Hypothalamus (tissue), 51 donors: Measurements from ENCODE around the gene RAB15.
A peak's percentile ranks its signal among the peaks of the same experiment; 100 is the strongest.

ENCODE experiments used
- DNase-seq, 51 donors: peaks; one replicate each; lab custom pipeline; 2025; lab: John Stamatoyannopoulos, UW

Gene RAB15

DNA sequence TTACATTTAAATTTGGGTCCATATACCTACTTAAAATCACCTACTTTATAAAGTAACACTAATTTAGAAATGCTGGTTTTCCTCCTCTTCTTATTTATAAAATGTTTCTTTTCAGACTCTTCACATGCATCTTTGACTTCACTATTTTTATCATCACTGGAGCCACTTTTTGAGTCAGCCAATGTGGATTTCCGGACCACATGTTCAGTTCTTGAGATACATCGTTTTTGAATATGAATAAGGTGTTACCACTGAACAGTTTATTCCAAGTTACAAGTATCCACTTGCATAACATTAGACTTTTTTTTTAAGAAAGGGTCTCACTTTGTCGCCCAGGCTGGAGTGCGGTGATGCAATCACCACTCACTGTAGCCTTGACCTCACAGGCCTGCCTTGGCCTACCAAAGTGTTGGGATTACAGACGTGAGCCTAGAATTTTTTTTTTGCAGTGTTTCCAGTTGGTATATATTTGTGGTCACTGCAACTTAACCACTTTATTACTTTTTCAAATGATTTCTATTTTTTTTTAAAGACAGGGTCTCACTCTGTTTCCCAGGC lies 20.3 kb upstream of the RAB15 start:
- no peak for DNase-seq

DNA sequence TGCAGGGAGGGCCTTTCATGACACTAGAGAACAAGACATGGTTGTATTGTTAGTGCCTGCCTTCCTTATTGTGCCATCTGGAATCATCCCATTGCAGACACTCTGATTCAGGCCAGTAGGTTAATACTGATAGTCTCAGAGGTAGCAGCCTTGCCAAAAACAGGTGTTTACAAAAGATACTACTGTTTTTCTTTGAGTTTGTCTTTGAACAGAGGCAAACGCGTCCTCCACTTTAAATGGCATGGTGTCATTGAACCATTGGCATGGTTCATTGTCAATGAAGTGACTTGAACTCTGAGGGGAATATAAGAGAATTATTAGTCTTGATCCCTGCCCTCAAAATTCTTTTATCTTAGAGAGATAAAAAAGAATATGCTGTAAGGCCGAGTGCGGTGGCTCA lies 18.8 kb upstream of the RAB15 start:
- DNase-seq: no peak

DNA sequence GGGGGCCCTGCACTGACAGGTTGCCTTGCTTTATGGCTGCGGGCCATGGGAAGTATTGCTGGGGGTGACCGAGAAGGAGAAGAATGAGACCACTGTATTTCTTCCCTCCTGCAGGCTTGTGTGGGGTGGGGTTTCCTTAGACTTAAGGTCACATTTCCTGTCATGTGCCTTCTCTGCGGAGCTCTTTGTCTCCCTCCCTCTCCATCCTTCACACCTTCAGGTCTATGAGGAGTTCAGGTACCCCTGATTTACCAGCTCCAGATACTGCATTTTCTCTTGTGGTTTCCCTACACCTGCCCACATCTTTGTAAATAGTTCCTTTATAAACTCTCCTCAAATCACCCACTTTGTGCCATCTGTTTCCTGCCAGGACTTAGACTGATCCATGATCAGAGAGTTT lies 18.2 kb upstream of the RAB15 start:
- DNase-seq: no peak

DNA sequence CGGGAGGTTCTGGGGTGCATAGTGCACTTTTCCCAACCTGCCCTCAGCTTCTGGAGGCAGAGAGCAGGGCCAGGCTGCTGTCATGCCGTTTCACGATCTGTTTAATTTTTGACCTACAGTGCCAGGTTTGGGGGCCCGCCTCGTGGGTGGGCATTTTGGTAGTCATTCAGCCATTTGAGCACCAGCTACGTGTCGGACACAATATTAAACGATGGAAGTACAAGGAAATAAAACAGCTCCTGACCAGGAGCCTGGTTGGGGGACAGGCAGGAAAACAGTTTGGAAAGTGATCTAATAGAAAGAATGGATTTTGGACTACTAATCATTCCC lies 15.3 kb upstream of the RAB15 start:
- no peak for DNase-seq

DNA sequence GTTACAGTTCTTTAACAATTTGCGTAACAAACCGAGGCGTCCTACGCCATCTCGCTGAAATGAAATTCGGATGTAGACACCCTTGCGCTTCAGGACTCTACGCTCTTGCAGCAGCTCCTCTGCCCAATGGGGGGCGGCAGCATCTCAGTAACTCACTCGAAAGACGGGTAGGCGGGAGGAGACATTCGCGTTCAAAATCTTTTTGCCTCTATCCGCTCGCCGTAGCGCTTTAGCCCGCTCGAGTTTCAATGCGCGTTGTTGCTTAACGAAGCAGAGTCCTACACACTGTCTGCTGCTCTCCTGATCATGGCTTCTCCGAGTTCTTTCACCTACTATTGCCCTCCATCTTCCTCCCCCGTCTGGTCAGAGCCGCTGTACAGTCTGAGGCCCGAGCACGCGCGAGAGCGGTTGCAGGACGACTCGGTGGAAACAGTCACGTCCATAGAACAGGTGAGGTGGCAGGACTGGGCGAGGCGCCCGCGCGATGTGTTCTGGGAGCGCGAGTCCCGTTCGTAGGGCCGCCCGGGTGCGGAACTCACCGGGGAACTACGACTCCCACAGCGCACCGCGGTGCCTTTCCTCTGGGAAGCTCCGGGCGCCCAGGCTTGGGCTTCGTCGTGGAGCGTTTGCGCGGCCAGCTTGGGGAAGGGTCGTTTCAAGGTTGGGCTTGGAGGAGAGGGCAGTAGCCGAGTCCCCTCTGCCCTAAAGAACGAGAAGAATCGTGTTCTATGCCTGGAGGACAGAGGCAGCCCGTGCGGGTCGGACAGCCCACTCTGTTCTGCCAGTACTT lies 14.7 kb upstream of the RAB15 start, which contains the start of gene FNTB:
Gene FNTB (plus strand): TSS at position 248 of the 790 bp plus-strand sequence. CDS start 59 bp downstream, at position 307.
- peak; percentile 73 to 100 (median 93) for DNase-seq

DNA sequence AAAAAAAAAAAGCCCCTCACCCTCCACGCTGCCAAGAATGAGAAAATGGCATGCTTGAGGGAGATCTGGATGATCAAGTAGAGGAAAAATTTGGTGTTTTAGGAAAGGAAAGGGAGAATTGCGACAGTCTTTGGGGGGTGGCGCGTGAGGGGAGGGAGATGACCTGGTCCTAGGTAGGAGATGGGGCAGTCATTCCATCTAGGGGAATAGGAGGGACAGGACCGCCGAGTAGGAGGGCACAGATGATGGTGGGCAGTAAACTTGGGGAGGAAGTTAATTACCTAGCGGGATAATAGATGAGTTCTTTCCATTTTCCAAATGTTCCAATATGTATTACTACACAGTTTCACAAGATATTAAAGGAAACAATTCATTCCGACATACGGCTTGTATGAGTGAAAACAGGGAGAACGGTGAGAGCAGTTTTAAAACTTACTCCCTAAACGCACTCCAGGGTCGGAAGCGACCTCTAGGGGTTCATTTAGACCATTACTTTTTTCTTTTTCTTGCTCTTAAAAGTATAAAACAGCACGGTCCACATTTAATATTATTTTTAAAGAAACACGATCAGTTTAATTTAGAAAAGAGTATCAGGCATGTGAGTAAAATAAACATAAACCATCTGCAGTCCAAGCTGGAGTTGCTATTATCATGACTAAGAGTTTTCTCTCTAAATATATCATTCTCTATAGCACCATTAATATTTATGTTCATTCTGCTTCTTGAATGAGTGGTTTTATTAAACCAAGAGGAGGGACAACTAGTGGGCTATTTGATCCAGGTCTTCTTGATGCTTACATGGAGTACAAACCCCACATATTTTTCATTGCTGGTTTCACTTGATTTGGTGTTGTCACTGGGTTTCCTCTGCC lies 11.5 kb upstream of the RAB15 start:
- peak in 5 of 51 donors; percentile 14 to 38 (median 22) for DNase-seq

DNA sequence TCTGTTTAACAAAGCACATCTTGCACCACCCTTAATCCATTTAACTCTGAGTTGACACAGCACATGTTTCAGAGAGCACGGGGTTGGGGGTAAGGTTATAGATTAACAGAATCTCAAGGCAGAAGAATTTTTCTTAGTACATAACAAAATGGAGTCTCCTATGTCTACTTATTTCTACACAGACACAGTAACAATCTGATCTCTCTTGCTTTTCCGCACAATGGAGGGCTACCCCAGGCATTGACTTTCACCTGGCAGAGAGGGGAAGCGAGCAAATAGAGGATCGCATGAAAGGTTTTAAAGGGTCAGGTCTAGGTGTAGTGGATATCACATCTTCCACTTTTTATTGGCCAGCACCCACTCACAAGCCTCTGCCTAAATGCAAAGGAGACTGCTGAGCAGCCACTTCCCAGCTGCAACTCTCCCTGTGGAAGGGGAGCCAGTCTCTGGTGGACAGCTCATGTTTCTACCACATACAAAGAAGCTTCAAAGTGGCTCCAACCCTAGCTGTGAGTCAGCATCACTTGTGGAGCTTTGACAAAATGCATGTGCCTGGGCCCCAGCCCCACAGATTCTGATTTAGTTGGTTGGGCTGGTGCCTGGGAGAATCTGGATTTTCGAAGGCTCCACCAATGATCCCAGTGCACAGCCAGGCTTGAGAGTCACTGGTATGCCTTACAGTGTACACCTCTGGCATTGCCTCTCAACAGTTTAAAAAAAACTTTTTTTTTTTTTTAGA lies 7.4 kb upstream of the RAB15 start:
- no peak for DNase-seq

DNA sequence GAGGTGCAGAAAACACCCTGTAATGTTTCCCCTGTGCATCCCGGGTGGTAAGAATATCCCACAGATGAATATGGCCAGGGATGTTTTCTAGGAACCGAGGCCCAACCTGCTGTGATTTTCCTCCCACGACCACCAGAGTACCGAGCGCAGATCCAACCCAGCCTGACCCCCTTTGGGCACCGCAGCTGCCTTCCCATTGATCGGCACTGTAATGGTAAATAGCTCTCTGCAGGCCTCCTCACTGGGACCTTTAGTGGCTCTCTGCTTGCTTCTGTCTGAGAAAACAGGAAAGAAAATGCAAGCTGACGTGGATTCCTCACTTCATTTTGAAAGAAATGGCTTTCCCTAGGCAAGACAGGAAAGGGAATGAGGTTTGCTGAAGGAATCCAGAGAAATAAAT lies 2.4 kb upstream of the RAB15 start:
- DNase-seq: no peak

DNA sequence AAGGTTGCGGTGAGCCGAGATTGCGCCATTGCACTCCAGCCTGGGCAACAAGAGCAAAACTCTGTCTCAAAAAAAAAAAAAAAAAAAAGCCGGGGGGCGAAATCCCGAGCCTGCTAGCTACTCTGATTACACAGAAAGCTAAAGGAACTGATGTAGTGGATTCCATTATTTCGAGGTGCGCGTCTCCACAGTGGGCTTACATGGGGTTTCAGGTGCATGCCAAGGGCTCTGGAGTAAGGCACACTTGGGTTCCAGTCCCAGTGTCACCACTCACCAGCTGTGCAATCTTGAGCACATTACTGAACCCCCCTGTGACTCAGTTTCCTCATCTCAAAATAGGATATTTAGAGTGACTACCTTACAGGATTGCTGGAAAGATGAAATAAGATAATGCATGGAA lies 1.7 kb upstream of the RAB15 start:
- DNase-seq: no peak

DNA sequence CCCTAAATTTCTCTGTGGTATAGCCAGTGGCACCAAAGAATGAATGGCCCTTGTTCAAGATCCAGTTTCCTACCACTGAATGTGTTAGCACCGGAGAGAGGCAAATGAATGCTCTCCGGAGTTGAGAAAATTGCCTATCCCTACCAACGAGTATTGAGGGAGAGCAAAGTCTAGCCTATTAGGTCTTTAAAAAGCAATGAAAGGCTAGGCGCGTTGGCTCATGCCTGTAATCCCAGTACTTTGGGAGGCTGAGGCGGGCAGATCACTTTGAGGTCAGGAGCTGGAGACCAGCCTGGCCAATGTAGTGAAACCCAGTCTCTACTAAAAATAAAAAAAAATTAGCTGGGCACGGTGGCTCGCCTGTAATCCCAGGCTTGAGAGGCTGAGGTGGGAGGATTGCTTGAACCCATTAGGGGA lies 898 bp upstream of the RAB15 start:
- no peak for DNase-seq

DNA sequence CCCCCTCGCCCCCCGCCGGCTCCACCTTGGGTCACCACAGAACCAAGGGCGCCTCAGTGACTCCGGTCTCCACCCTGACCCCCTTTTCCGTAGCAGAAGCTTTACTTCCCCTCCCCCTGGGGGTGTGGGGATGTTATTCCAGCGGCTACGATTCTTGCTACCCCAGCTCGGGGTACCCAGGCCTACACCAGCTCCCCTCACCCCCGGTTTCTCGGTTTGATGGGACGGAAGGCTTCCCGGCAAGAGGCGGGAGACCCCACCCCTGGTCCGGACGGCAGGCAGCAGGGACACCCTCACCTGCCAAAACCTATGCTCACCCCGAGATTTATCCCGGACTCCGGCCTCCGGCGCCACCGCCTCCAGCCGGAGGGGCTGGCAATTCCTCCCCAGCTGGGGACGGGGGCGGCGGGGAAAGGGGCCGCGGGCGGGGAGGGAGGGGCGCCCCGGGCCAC lies 619 bp downstream of the RAB15 start:
- DNase-seq: peak in 1 of 51 donors; percentile 16

DNA sequence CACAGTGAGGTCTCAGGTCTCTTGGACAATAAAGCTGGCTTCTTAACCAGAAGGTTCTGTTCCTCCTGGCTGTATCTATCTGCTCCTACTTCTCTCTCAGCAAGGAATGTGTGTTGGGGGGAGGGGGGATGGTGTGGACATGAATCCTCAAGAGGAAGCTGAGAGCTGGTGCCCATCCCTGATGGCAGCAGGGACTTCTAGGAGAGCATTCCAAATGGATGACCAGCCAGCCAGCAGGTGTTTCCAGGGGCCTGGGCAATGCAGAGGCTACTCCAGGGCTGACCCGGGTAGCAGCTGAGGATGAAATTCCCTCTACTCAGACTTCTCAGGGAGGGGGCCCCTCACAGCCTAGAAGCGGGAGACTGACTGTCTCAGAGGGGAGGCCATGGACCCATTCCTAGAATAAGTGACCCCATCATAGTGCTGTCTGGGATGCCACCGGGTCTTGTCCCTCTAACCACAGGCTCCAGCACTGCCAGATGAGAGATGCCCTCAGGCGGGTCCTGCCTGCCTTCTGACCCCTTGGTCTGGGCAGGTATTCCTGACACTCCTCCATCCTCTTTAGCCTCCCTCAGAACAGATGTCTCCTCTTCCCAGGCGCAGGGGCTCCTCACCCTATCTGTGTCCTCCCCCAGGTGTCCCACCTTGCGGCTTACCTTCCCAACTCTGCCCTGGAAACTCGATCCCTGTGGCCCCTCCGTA lies 1.2 kb downstream of the RAB15 start:
- no peak for DNase-seq

DNA sequence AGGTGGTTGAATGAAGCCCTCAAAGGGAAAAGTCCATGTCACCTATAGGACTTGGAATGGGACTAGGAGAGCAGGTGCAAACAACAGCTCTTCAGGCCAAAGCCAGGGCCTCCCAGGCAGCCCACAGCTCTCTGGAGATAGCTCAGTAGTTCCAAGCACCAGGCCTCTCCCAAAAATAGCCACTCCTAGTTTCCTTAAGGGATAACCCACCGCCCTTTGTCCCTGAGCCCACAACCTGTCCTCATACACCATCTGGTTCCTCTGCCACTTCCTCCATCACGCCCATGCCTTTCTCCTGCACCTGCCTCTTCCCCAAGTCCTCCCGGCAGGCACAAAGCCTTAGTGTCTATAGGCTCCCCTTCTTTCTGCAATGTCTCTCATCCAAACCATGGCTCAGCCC lies 2.1 kb downstream of the RAB15 start:
- no peak for DNase-seq

DNA sequence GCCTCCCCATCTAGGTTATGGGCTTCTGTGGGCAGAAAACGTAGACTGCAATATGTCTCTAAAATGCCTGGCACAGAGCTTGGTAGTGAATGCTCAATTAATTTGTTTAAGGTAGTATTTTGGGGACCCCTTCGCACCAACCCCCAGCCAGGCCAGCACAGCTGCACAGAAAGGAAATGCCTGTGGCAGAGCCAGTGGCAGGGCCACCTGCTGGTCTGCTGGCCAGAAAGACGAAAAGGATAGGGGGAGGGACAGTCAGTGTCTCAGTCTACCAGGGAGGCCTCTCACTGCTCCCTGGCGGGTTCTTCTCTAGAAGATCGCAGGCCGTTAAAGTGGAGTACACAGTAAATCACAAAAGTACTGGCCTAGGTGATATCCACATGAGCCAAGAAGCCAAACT lies 3.5 kb downstream of the RAB15 start:
- no peak for DNase-seq

DNA sequence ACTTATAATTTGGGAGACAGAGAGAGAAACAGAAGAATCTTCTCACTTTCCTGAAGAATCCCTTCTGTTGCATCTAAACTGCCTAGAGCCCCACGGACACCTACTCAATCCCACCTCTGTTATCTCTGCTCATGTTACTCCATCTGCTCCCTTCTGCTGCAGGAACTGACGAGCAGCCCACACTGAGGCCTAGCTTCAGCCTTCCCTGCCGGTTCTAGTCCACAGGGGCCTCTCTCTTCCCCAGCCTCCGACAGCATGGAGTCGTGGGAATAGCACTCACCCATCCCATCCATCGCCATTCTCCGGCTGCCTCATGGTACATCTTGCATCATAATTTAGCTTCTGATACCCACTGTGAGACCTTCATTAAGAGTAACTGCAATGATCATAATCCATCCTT lies 4.0 kb downstream of the RAB15 start:
- DNase-seq: no peak

DNA sequence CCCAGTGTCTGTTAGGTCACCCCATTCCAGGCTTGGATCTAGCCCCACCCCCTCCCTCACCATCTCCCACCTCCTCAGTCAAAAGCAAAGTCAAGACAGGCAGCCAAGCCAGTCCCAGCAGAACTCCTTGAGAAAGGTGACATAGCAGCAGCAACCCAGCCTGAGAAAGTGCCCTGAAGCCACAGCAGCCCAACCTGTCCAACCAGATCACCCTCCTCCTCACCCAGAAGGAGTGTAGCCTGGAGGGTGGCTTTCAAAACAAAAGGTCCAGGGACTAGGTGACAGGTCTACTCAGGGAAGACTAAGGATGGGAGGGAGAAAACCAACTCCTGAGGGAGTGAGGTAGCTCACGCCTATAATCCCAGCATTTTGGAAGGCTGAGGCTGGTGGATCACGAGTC lies 5.2 kb downstream of the RAB15 start:
- DNase-seq: no peak

DNA sequence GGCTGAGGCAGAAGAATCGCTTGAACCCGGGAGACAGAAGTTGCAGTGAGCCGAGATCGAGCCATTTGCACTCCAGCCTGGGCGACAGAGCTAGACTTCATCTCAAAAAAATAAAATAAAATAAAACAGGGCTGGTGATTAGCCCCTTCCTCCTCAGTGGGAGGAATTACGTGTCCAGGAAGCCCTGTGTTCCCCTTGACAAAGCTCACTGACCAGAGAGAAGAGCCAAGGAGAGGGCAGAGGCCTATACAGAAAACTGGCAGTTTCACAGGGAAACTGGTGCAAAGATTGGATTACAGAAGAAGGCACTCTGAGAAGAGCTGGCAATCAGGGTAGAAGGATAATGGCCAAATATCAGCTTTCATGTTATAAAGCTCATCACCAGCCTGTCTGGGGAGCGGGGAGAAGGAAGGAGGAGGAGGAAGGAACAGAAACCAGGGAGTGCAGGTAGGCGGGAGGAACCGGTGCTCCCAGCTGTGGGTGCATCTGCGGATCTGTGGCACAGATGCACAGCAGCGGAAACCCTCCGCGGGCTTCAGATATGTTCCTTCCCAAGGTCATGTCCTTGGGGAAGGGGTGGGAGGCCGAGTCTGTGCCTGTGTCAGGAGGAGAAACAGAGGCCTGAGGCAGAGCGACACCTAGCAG lies 6.7 kb downstream of the RAB15 start:
- DNase-seq: peak in 1 of 51 donors; percentile 30

DNA sequence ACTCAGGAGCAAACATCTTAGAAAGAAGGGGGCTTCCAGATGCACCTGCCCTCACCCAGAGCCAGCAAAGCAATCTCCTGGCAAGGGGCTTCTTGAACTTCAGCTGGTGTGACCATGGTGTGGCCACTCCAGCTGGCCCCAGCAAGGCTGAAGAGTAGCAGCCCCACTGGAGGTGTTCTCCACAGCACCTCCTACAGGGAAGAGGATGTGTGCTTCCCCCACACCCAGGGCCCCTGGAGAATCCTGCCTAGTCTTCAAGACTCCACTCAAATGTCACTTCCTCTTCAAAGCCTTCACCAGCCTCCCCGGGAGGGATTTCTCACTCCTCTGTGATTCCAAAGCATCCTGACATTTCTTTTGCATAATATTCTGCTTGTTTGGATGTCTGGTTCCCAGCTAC lies 8.5 kb downstream of the RAB15 start:
- DNase-seq: no peak

DNA sequence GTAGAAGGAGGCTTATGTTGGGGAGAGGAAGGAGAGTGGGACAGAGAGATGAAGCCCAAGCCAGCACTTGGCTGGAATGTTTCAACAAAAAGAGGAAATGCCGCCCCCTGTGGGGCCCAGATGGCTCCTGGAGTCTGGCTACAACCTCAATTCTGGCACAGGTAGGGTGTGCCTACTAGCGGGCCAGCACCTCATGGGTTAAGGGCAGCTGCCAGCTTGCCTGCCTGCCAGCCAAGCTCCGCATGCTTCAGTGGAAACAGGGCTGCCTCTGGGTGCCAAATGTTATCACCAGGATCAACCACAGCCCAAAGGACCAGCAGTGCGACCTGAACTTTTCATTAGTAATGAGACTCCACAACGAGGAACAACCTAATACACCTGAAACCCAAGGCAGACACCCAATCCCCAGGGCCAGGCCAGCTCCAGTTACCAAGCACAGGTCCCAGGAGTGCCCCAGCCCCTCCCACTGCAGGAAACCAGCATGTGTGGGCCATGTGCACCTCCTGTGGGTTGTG lies 11.3 kb downstream of the RAB15 start:
- no peak for DNase-seq
